HCT116 (cell line): ENCODE data around the gene CMIP. TPM values are rescaled to one million over a fixed set of nuclear protein-coding genes. Genes with fewer than 3 reads are reported as not detected.

Source experiments
- ATAC-seq: fragments of 200-7000 bp; cut with Tn5 transposase; 2 replicates; pipeline ENCODE4 v1.9.1; 2020; ENCODE audit warnings: mild to moderate bottlenecking, moderate library complexity
- BruUV-seq: library from RNA; stranded (reverse); fragments of 400-500 nt; replicated peaks from 2 replicates; lab custom pipeline; 2021; lab: Mats Ljungman, UMichigan
- CTCF ChIA-PET: fragments of 300-600 bp; sonication (Branson Sonifier 250); formaldehyde crosslinking; loops from one replicate; lab custom pipeline; 2021; ENCODE audit warnings: antibody characterized with exemption; lab: Charles Lee
- POLR2A ChIA-PET: fragments of 300-600, 350-600 bp; sonication (Branson Sonifier 250); formaldehyde crosslinking; loops from one replicate; lab custom pipeline; 2021; ENCODE audit warnings: antibody characterized with exemption; lab: Charles Lee
- RAD21 ChIA-PET, 2 experiments: fragments of 300-600 bp; sonication (Branson Sonifier 250); formaldehyde crosslinking; loops; one replicate each; lab custom pipeline; 2023; ENCODE audit warnings: low total read pairs in 2 of 2; ENCODE audit not compliant: uncharacterized antibody in 2 of 2, unreplicated experiment in 2 of 2, low non-redundant PET in 1 of 2; lab: Charles Lee
- DNase-seq: peaks from one replicate; pipeline ENCODE4 v3.0.0-alpha.2; 2010; ENCODE audit warnings: low read depth, low spot score
- H2AFZ ChIP-seq: fragments of 200-600 bp; shearing (Covaris generic), sonication (generic); 2 replicates; pipeline ENCODE4 v1.6.1; 2017; ENCODE audit warnings: low read depth, mixed run types, mixed read lengths, antibody characterized with exemption, low read length; ENCODE audit not compliant: poor library complexity, severe bottlenecking
- H3K27ac ChIP-seq: 2 replicates; pipeline ENCODE4 v1.5.1; 2012; ENCODE audit warnings: low read depth, low read length
- H3K27me3 ChIP-seq: fragments of 200-600 bp; sonication (generic); 2 replicates; pipeline ENCODE4 v1.6.1; 2016; ENCODE audit warnings: mixed run types, low read length, mixed read lengths; ENCODE audit not compliant: insufficient read depth
- H3K36me3 ChIP-seq, 2 experiments: fragments of 200-500 bp in 1 of 2; fragments of 200-600 bp in 1 of 2; sonication (Bioruptor generic) in 1 of 2; sonication (generic) in 1 of 2; 2 replicates each; pipeline versions ENCODE4 v1.5.1 to v1.6.1; 2014 to 2016; ENCODE audit warnings: low read length in 2 of 2, inconsistent platforms in 1 of 2, mixed read lengths in 1 of 2, mixed run types in 1 of 2; ENCODE audit not compliant: insufficient read depth in 2 of 2, control insufficient read depth in 1 of 2
- H3K4me1 ChIP-seq, 2 experiments: fragments of 200-600 bp in 1 of 2; sonication (generic) in 1 of 2; 2 replicates each; pipeline versions ENCODE4 v1.5.1 to v1.6.1; 2012 to 2017; ENCODE audit warnings: low read length in 2 of 2, inconsistent platforms in 1 of 2, mild to moderate bottlenecking in 1 of 2, mixed read lengths in 1 of 2, mixed run types in 1 of 2, moderate library complexity in 1 of 2; ENCODE audit not compliant: insufficient read depth in 2 of 2, control insufficient read depth in 1 of 2
- H3K4me2 ChIP-seq: fragments of 200-600 bp; sonication (generic); 2 replicates; pipeline ENCODE4 v1.6.1; 2017; ENCODE audit warnings: mixed run types, low read length, mixed read lengths
- H3K4me3 ChIP-seq, 2 experiments: fragments of 200-600 bp in 1 of 2; sonication (generic) in 1 of 2; replicated peaks in 1 of 2; 2 replicates each; pipeline ENCODE4 v1.5.1; 2011 to 2016; ENCODE audit warnings: low read length in 2 of 2, control low read depth in 1 of 2, low read depth in 1 of 2, mild to moderate bottlenecking in 1 of 2, mixed read lengths in 1 of 2, mixed run types in 1 of 2
- H3K79me2 ChIP-seq: fragments of 200-600 bp; sonication (generic); 2 replicates; pipeline ENCODE4 v1.6.1; 2017; ENCODE audit warnings: mild to moderate bottlenecking, mixed run types, low read length, moderate library complexity, mixed read lengths; ENCODE audit not compliant: insufficient read depth
- H3K9ac ChIP-seq: fragments of 200-600 bp; sonication (generic); 2 replicates; pipeline ENCODE4 v1.6.1; 2016; ENCODE audit warnings: low read length, mixed read lengths
- H3K9me2 ChIP-seq: fragments of 200-600 bp; sonication (generic), shearing (Covaris generic); 2 replicates; pipeline ENCODE4 v1.6.1; 2017; ENCODE audit warnings: mixed run types, mild to moderate bottlenecking, moderate library complexity; ENCODE audit not compliant: insufficient read depth
- H3K9me3 ChIP-seq, 2 experiments: fragments of 200-500 bp in 1 of 2; fragments of 200-600 bp in 1 of 2; sonication (Bioruptor generic) in 1 of 2; sonication (generic) in 1 of 2; 2 replicates each; pipeline ENCODE4 v1.6.1; 2014 to 2017; ENCODE audit warnings: low read length in 2 of 2, mixed read lengths in 2 of 2, inconsistent platforms in 1 of 2, low read depth in 1 of 2, mild to moderate bottlenecking in 1 of 2, mixed run types in 1 of 2, moderate library complexity in 1 of 2; ENCODE audit not compliant: control insufficient read depth in 1 of 2, insufficient read depth in 1 of 2
- H4K20me1 ChIP-seq: fragments of 200-600 bp; sonication (generic), shearing (Covaris generic); 2 replicates; pipeline ENCODE4 v1.6.1; 2017; ENCODE audit warnings: mixed run types, mild to moderate bottlenecking, moderate library complexity; ENCODE audit not compliant: insufficient read depth
- CBX3 ChIP-seq: IDR thresholded peaks from 2 replicates; pipeline ENCODE4 v1.6.1; 2012; ENCODE audit warnings: low read depth
- CEBPB ChIP-seq: IDR thresholded peaks from 2 replicates; pipeline ENCODE4 v1.6.1; 2012; ENCODE audit warnings: low read depth
- POLR2AphosphoS5 ChIP-seq: IDR thresholded peaks from 2 replicates; pipeline ENCODE4 v1.6.1; 2011; ENCODE audit warnings: mild to moderate bottlenecking, low read depth, low read length, moderate library complexity
- SP1 ChIP-seq: IDR thresholded peaks from 2 replicates; pipeline ENCODE4 v1.6.1; 2012; ENCODE audit warnings: low read depth
- ZNF274 ChIP-seq: fragments of 200-500 bp; sonication (Bioruptor generic); IDR thresholded peaks from 2 replicates; pipeline ENCODE4 v1.6.1; 2014; ENCODE audit warnings: mild to moderate bottlenecking, low read depth, low read length, inconsistent platforms
- intact Hi-C: fragments of 100-400 bp; cut with micrococcal nuclease; formaldehyde crosslinking; loops from 2 replicates; pipeline ENCODE4 v1.10.0; 2022
- total RNA-seq: library from RNA; stranded (reverse); gene quantifications from one replicate; pipeline ENCODE4 v1.2.1, GENCODE V29; 2021; ENCODE audit not compliant: unreplicated experiment

The CMIP gene
- total RNA-seq, 1 experiment from 2014 or later = 64.6 TPM

DNA sequence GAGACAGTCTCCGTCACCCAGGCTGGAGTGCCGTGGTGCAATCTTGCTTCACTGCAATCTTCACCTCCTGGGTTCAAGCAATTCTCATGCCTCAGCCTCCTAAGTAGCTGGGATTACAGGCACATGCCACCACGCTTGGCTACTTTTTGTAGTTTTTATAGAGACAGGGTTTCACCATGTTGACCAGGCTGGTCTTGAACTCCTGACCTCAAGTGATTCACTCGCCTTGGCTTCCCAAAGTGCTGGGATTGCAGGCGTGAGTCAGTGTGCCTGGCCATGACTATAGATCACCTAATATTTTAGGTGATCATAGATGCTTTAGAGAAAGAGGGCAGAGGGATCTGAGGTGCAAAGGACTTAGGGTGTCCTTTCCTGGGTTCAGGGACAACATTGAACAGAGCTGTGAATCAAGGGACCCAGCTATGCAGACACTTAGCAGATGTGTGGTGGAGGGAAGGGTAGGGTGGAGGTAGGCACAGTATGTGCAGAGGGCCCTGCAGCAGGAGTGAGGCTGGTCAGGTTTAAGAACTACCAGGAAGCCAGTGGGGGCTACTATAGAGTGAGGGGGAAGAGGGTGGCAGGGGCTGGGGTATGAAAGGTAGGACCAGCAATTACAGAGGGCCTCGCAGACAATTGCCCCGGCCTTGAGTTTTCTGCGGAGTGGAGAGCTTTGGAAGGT, 116.5 kb downstream of the CMIP start:
- no TSS peak for BruUV-seq
- H4K20me1 ChIP-seq = peaks cover 5% of the 10 kb centered on the region; the same call in 1 of the 2 replicates
- POLR2A ChIA-PET = no interaction called here
- TF ChIP-seq SP1 = peak; percentile 51
- TF ChIP-seq CBX3 = peak; percentile 48; the same call in 1 of the 2 replicates
- TF ChIP-seq POLR2AphosphoS5 = no peak
- no peak for TF ChIP-seq CEBPB
- TF ChIP-seq ZNF274 = no peak
- CTCF ChIA-PET = no interaction called here
- no peaks in the 10 kb centered on the region for H3K27me3 ChIP-seq
- H2AFZ ChIP-seq = no peak overlapping the region
- peaks cover 95% of the 10 kb centered on the region for H3K79me2 ChIP-seq
- RAD21 ChIA-PET = no interaction called here
- H3K27ac ChIP-seq = peak overlapping the region; percentile 6; the same call in 1 of the 2 replicates
- DNase-seq (no peak), ATAC-seq (peak; percentile 64)
- H3K4me3 ChIP-seq = peak overlapping the region in 1 of 2 experiments; percentile 27; a peak in 2 of 4 replicates
- intact Hi-C loops = no loop called here
- peak overlapping the region; percentile 21 for H3K9ac ChIP-seq
- H3K9me3 ChIP-seq = no peaks in the 10 kb centered on the region
- H3K36me3 ChIP-seq = peaks cover 0 to 4% of the 10 kb centered on the region in 2 experiments; a peak in 1 of 4 replicates
- peak overlapping the region; percentile 70 for H3K4me2 ChIP-seq
- no peaks in the 10 kb centered on the region for H3K9me2 ChIP-seq
- peaks cover 42 to 64% of the 10 kb centered on the region in 2 experiments for H3K4me1 ChIP-seq

DNA sequence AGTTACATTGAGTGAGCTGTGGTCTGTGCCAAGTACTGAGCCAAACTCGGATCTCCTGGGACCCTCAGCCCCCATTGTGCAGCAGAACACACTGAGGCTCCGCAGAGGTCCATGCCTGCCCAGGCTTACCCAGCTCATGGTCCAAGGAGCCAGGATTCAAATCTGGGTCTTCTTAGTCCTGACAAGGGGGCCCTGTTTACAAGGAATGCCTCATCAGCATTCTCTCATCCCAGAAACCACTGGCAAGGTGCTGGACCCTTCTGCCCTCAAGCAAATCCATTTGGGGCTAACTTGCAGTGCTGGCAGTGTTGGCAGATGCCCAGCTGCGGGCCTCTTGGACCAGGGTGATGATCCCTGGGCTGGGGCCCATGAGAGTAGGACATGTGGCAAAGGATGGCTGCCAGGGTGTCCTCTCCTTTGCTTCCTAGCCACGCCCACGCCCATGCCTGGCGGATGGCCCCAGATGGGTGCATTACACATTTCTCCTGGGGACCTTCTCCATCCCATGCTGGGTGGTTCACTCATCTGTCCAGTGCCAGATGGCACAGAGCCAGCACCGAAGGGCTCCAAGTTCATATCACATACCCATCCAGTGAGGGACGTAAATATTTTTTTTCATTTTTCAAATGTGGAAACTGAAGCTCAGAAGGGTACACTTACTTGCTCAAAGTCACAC, 117.7 kb downstream of the CMIP start:
- no peaks in the 10 kb centered on the region for H3K27me3 ChIP-seq

More for the DNA sequence above, 117.7 kb downstream of the CMIP start:
- H2AFZ ChIP-seq = no peak overlapping the region
- DNase-seq = no peak
- H3K36me3 ChIP-seq = peaks cover 0 to 4% of the 10 kb centered on the region in 2 experiments; a peak in 1 of 4 replicates
- ChIA-PET CTCF (no interaction called here), POLR2A (no interaction called here), RAD21 (no interaction called here)
- H4K20me1 ChIP-seq = no peaks in the 10 kb centered on the region
- no peak for ATAC-seq
- no TSS peak for BruUV-seq
- 0 out of 2 replicates have a peak overlapping the region, but pooled peaks have one; percentile 70 for H3K4me2 ChIP-seq
- H3K9ac ChIP-seq = no peak overlapping the region
- TF ChIP-seq CBX3 = no peak
- no peak overlapping the region for H3K4me3 ChIP-seq
- intact Hi-C loops = no loop called here
- H3K9me2 ChIP-seq = no peaks in the 10 kb centered on the region
- H3K4me1 ChIP-seq = peaks cover 31 to 65% of the 10 kb centered on the region in 2 experiments
- H3K9me3 ChIP-seq = no peaks in the 10 kb centered on the region
- H3K27ac ChIP-seq = no peak overlapping the region
- peaks cover 95% of the 10 kb centered on the region for H3K79me2 ChIP-seq
